ENCODE results near the gene PARVB. TPM values are rescaled to one million over a fixed set of nuclear protein-coding genes. Genes with fewer than 3 reads are reported as not detected.

The PARVB gene
- total and polyA plus RNA-seq, 10 of the 15 experiments (the other 5 are each of a cell fraction or from before 2014, with no cell fraction given), result 5.2 to 264 (median 76.0) TPM

DNA sequence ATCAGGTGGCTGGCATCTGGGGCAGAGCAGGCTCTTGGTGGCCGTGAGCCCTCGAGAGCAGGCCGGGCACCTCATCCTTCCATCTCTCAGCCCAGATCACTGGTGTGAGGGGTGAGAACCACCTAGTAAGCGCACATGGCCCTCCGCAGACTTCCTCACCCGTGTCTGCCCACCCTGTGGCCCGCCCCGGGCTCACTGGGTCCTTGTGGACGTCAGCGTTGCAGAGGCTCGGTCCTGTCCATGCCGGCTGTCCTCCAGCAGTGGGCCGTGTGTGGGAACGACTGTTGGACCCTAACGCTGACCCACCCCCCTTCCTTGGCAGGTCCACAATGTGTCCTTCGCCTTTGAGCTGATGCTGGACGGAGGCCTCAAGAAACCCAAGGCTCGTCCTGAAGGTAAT lies 139.4 kb downstream of the PARVB start:
- Histone ChIP-seq H4K20me1 (ENCODE audit: control insufficient read depth, insufficient read depth) (no peaks in the 10 kb centered on the region), H3K27ac (ENCODE audit: control insufficient read depth, insufficient read depth) (no peak overlapping the region), H3K4me2 (ENCODE audit: control insufficient read depth, insufficient read depth) (no peak overlapping the region), H3K27me3 (replicated peaks in 1 of 2; ENCODE audit: control insufficient read depth in 2 of 2, insufficient read depth in 2 of 2, low read length in 1 of 2) (no peaks in the 10 kb centered on the region), H3K4me3 (no peak overlapping the region), H3K36me3 (ENCODE audit: control insufficient read depth in 2 of 2, insufficient read depth in 2 of 2, low read length in 1 of 2) (peaks cover 7 to 14% of the 10 kb centered on the region in 2 experiments; a peak in 3 of 4 replicates), H2AFZ (ENCODE audit: control insufficient read depth, low read depth, low read length) (no peak overlapping the region), H3K4me1 (ENCODE audit: control insufficient read depth, insufficient read depth, low read length) (no peaks in the 10 kb centered on the region), H3K79me2 (ENCODE audit: control insufficient read depth, insufficient read depth, low read length) (no peaks in the 10 kb centered on the region), H3K9me3 (replicated peaks; ENCODE audit: control insufficient read depth, insufficient read depth, low read length) (no peaks in the 10 kb centered on the region), H3K9ac (ENCODE audit: control insufficient read depth, insufficient read depth, low read length) (no peak overlapping the region)
- intact Hi-C loops (cut with micrococcal nuclease; ENCODE audit: unreplicated experiment) (no loop called here), in situ Hi-C loops (cut with MboI) (no loop called here)
- SMC1A ChIA-PET (ENCODE audit: uncharacterized antibody, unreplicated experiment), result interaction anchor here (1.1 kb wide), 1 partner anchor 18 kb away, joined by 4 read pairs; the partner anchor contains the start of gene PARVG
- no TSS peak for BruUV-seq (replicated peaks)
- 93% methylated on average over 8 of the region's 18 CpGs for WGBS (ENCODE audit: insufficient coverage, insufficient replicate concordance, low lambda C conversion rate, missing lambda C conversion rate)
- RAD21 ChIA-PET (ENCODE audit: unreplicated experiment), result no interaction called here
- no peak for DNase-seq (ENCODE audit: low read depth, low spot score)
- FAIRE-seq, result no peak
- TF ChIP-seq SMAD5 (IDR thresholded peaks at IDR 0.05; ENCODE audit: low read depth) (no peak), TBL1XR1 (IDR thresholded peaks at IDR 0.05; ENCODE audit: low read depth, low read length) (no peak)
- CTCF ChIA-PET, result interaction anchor here (1.1 kb wide), 1 partner anchor 170 kb away, joined by 3 read pairs; no protein-coding TSS in a partner anchor
- POLR2A ChIA-PET, result no interaction called here
- no peak for ATAC-seq

DNA sequence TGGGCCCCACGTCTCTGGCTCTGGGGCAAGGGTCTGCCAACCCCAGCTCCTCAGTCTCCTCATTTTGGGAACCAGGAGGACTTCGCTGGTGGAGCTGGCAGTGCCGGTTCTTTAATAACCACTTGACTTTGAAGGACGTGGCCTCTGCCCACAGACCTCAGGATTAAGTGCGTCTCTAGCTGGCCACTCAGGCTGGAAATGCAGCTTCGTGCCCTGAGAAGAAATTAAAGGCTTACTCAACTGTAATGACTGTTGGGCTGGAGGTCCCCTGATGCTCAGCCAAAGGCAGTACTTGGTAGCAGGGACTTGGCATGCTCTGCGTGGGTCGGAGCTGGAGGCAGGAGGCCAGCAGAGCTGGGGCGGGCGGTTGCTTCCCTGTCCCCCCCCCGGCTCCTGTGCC lies 139.9 kb downstream of the PARVB start:
- BruUV-seq (replicated peaks), result no TSS peak
- ATAC-seq, result no peak
- no peaks in the 10 kb centered on the region for H4K20me1 ChIP-seq (ENCODE audit: control insufficient read depth, insufficient read depth)
- no peak overlapping the region for H3K4me2 ChIP-seq (ENCODE audit: control insufficient read depth, insufficient read depth)
- no peaks in the 10 kb centered on the region for H3K27me3 ChIP-seq (replicated peaks in 1 of 2; ENCODE audit: control insufficient read depth in 2 of 2, insufficient read depth in 2 of 2, low read length in 1 of 2)
- TF ChIP-seq ZNF274 (IDR thresholded peaks at IDR 0.05; ENCODE audit: insufficient read depth, insufficient read length) (no peak), JUND (IDR thresholded peaks at IDR 0.05; ENCODE audit: low read depth, low read length) (no peak), RCOR1 (conservative IDR thresholded peaks at IDR 0.05; ENCODE audit: low read depth, low read length) (no peak), BMI1 (IDR thresholded peaks at IDR 0.05; ENCODE audit: borderline replicate concordance) (no peak), STAT1 (conservative IDR thresholded peaks at IDR 0.05) (no peak), NR2C2 (IDR thresholded peaks at IDR 0.05; ENCODE audit: borderline replicate concordance, control insufficient read depth, insufficient read length, low read depth) (no peak), BHLHE40 (IDR thresholded peaks at IDR 0.05; ENCODE audit: borderline replicate concordance in 1 of 2, low read depth in 2 of 2, low read length in 1 of 2) (no peak)
- TF ChIP-seq, protein P1, sequence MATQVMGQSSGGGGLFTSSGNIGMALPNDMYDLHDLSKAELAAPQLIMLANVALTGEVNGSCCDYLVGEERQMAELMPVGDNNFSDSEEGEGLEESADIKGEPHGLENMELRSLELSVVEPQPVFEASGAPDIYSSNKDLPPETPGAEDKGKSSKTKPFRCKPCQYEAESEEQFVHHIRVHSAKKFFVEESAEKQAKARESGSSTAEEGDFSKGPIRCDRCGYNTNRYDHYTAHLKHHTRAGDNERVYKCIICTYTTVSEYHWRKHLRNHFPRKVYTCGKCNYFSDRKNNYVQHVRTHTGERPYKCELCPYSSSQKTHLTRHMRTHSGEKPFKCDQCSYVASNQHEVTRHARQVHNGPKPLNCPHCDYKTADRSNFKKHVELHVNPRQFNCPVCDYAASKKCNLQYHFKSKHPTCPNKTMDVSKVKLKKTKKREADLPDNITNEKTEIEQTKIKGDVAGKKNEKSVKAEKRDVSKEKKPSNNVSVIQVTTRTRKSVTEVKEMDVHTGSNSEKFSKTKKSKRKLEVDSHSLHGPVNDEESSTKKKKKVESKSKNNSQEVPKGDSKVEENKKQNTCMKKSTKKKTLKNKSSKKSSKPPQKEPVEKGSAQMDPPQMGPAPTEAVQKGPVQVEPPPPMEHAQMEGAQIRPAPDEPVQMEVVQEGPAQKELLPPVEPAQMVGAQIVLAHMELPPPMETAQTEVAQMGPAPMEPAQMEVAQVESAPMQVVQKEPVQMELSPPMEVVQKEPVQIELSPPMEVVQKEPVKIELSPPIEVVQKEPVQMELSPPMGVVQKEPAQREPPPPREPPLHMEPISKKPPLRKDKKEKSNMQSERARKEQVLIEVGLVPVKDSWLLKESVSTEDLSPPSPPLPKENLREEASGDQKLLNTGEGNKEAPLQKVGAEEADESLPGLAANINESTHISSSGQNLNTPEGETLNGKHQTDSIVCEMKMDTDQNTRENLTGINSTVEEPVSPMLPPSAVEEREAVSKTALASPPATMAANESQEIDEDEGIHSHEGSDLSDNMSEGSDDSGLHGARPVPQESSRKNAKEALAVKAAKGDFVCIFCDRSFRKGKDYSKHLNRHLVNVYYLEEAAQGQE (IDR thresholded peaks at IDR 0.05; ENCODE audit: low read depth, low read length), result no peak
- no peak overlapping the region for H3K27ac ChIP-seq (ENCODE audit: control insufficient read depth, insufficient read depth)
- no peaks in the 10 kb centered on the region for H3K9me3 ChIP-seq (replicated peaks; ENCODE audit: control insufficient read depth, insufficient read depth, low read length)
- no peaks in the 10 kb centered on the region for H3K79me2 ChIP-seq (ENCODE audit: control insufficient read depth, insufficient read depth, low read length)
- in situ Hi-C loops (cut with MboI), result no loop called here
- H3K4me3 ChIP-seq, result no peak overlapping the region
- FAIRE-seq, result no peak
- CTCF ChIA-PET, result interaction anchor here (1.1 kb wide), 1 partner anchor 171 kb away, joined by 3 read pairs; no protein-coding TSS in a partner anchor
- 85% methylated on average over 11 of the region's 11 CpGs for WGBS (ENCODE audit: insufficient coverage, insufficient replicate concordance, low lambda C conversion rate, missing lambda C conversion rate)
- intact Hi-C loops (cut with micrococcal nuclease; ENCODE audit: unreplicated experiment), result no loop called here
- peaks cover 6 to 14% of the 10 kb centered on the region in 2 experiments; a peak in 3 of 4 replicates for H3K36me3 ChIP-seq (ENCODE audit: control insufficient read depth in 2 of 2, insufficient read depth in 2 of 2, low read length in 1 of 2)
- SMC1A ChIA-PET (ENCODE audit: uncharacterized antibody, unreplicated experiment), result interaction anchor here (1.1 kb wide), 1 partner anchor 17 kb away, joined by 4 read pairs; the partner anchor contains the start of gene PARVG
- RAD21 ChIA-PET (ENCODE audit: unreplicated experiment), result no interaction called here
- H2AFZ ChIP-seq (ENCODE audit: control insufficient read depth, low read depth, low read length), result no peak overlapping the region
- no peak overlapping the region for H3K9ac ChIP-seq (ENCODE audit: control insufficient read depth, insufficient read depth, low read length)
- no peaks in the 10 kb centered on the region for H3K4me1 ChIP-seq (ENCODE audit: control insufficient read depth, insufficient read depth, low read length)
- POLR2A ChIA-PET, result interaction anchor here (1.0 kb wide), 1 partner anchor 18 kb away, joined by 3 read pairs; no protein-coding TSS in a partner anchor
- DNase-seq (ENCODE audit: low read depth, low spot score), result no peak

Measured in GM12878 (cell line).